LNCAP (cell line): ENCODE measurements around the gene TTN.

ENCODE experiments used
- TF ChIP-seq, protein P1 (sequence below): fragments of 450-650 bp; IDR thresholded peaks from 2 replicates; pipeline ENCODE4 v1.5.1; 2017; ENCODE audit warnings: mild to moderate bottlenecking

TTN gene

DNA sequence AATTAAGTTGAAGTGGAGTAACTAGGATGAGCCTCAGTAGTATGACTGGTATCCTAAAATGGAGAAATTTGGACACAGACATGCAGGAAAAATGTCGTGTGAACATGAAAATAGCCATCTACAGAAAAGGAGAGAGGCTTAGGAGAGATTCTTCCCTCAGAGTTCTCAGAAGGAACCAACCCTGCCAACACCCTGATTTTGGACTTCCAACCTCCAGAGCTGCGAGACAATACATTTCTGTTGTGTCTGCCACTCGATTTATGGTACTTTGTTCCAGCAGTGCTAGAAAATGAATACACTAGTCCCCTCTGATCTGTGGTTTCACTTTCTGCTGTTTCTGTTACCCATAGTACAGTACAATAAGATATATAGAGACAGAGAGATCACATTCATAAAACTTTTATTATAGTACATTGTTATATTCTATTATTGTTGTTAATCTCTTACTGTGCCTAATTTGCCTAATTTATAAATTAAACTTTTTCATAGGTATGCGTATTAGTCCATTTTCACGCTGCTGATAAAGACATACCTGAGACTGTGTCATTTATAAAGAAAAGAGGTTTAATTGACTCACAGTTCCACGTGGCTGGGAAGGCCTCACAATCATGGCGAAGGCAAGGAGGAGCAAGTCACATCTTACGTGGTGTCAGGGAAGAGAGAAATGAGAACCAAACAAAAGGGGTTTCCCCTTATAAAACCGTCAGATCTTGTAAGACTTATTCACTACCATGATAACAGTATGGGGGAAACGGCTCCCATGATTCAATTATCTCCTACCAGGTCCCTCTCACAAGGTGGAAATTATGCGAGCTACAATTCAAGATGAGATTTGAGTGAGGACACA, 285.7 kb downstream of the TTN start:
- TF ChIP-seq, protein P1, sequence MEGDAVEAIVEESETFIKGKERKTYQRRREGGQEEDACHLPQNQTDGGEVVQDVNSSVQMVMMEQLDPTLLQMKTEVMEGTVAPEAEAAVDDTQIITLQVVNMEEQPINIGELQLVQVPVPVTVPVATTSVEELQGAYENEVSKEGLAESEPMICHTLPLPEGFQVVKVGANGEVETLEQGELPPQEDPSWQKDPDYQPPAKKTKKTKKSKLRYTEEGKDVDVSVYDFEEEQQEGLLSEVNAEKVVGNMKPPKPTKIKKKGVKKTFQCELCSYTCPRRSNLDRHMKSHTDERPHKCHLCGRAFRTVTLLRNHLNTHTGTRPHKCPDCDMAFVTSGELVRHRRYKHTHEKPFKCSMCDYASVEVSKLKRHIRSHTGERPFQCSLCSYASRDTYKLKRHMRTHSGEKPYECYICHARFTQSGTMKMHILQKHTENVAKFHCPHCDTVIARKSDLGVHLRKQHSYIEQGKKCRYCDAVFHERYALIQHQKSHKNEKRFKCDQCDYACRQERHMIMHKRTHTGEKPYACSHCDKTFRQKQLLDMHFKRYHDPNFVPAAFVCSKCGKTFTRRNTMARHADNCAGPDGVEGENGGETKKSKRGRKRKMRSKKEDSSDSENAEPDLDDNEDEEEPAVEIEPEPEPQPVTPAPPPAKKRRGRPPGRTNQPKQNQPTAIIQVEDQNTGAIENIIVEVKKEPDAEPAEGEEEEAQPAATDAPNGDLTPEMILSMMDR, result no peak

GRCh38 chr2:178517496-178517895, 289.7 kb downstream of the TTN start:
- TF ChIP-seq, protein P1, result no peak

DNA sequence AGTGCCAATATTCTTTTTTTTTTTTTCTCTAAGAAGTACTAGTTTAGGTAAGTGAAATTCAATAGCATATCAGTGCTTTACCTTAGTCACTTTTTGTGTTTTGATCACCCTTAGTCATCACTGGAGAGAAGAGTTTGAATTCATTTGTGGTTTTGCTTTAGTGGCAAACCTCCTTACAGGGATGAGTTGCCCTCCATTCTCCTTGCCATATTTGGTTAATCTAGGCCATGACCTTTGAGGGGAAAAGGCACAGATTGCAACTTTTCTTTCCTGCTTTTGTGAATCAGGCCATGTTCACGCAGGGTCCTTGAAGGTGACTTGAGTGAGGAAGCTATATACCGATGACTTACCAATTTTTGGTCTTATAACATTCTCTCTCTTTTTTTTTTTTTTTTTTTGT, 292.6 kb downstream of the TTN start:
- TF ChIP-seq, protein P1, result no peak

DNA sequence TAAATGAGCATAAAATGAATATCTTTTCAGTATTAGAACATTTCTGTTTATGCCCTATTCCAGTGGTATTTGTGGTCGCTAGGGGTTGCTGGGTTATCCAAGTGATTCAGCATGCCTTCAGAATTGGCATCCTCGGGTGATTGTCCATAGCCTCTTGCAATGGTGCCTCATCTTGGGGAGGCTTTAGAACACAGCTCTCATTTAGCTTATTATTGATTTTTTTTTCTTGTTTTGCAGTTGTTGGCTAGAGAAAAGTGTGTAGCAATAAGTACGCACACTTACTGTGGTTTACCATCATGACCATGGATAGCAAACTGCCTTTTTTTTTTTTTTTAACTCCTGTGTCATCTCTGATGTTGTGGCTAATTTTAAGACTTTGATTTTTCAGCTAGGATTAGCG, 293.3 kb downstream of the TTN start:
- TF ChIP-seq, protein P1, result no peak

- TF ChIP-seq, protein P1, result no peak
Observed at GRCh38 chr2:178512484-178512883, 294.7 kb downstream of the TTN start.

DNA sequence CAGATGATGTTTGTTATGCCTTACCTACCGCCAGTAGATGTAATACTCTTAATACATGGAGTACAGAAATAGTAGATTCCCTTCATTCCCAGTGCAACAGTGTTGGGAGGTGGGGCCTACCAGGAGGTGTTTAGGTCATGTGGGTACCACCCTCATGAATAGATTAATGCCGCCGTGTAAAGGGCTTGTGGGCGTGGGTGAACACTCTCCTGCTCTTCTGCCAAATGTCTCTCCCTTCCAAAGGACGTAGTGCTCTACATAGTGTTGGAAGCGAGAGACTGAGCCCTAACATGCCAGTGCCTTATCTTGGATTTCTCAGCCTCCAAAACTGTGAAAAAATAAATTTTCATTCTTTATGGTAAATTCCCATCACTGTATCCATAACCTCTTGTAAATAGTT, 296.8 kb downstream of the TTN start:
- TF ChIP-seq, protein P1, result no peak

GRCh38 chr2:178508646-178509045, 298.6 kb downstream of the TTN start:
- TF ChIP-seq, protein P1, result no peak

DNA sequence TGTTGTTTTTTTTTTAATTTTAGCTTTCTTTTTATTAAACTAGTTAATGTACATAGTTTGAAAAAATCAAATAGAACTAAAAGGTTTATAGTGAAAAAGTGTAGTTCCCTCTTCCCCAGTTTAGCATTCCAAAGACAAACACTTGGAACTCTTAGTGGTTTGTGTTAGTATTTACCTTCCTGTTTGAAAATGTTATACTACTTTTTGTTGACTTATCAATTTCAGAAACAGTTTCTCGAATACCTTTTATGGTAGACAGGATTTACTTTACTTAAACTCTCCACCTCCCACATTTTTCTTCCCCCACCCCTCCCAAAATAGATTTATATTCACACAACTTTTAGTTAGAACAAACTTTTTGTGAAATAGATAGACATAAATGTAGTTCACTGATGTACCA, 300.3 kb downstream of the TTN start:
- TF ChIP-seq, protein P1, result no peak
